GM12878 (cell line): ENCODE results near the gene SEMA3G. TPM values are rescaled to one million over a fixed set of nuclear protein-coding genes. Genes with fewer than 3 reads are reported as not detected.

Source experiments
- ATAC-seq: fragments of 200-7000 bp; cut with Tn5 transposase; 3 replicates; pipeline ENCODE4 v1.9.1; 2020; ENCODE audit warnings: mild to moderate bottlenecking, moderate library complexity
- BruUV-seq: library from RNA; stranded (reverse); fragments of 400-500 nt; replicated peaks from 2 replicates; lab custom pipeline; 2021; lab: Mats Ljungman, UMichigan
- CTCF ChIA-PET: fragments of 300-600 bp; sonication (Branson Sonifier 250); formaldehyde crosslinking; extraction: SDS; loops from one replicate; lab custom pipeline; 2021; ENCODE audit warnings: inconsistent platforms; lab: Yijun Ruan, JAX
- POLR2A ChIA-PET: fragments of 350-600 bp; formaldehyde crosslinking; extraction: SDS; loops from one replicate; lab custom pipeline; 2021; ENCODE audit warnings: inconsistent platforms; lab: Charles Lee
- RAD21 ChIA-PET: fragments of 300-600 bp; sonication (Branson Sonifier 250); formaldehyde crosslinking; loops from one replicate; lab custom pipeline; 2023; ENCODE audit warnings: antibody characterized with exemption; ENCODE audit not compliant: unreplicated experiment; lab: Charles Lee
- SMC1A ChIA-PET: fragments of 300-600 bp; sonication (Branson Sonifier 250); formaldehyde crosslinking; loops from one replicate; lab custom pipeline; 2023; ENCODE audit not compliant: unreplicated experiment, uncharacterized antibody; lab: Charles Lee
- DNase-seq: peaks from one replicate; pipeline ENCODE4 v3.0.0-alpha.2; 2011; ENCODE audit warnings: low read depth, low spot score
- FAIRE-seq: peaks from 3 replicates; lab custom pipeline; 2011; peaks lifted over from hg19 to GRCh38; lab: Jason Lieb, UNC
- H2AFZ ChIP-seq: 2 replicates; pipeline ENCODE4 v1.6.0; 2011; ENCODE audit warnings: low read depth, low read length, control low read depth; ENCODE audit not compliant: control insufficient read depth
- H3K27ac ChIP-seq: 2 replicates; pipeline ENCODE4 v1.5.1; 2011; ENCODE audit warnings: control low read depth; ENCODE audit not compliant: control insufficient read depth, insufficient read depth
- H3K27me3 ChIP-seq, 2 experiments: replicated peaks in 1 of 2; 2 replicates each; pipeline versions ENCODE4 v1.6.0 to v1.6.1; 2011; ENCODE audit warnings: low read length in 1 of 2; ENCODE audit not compliant: control insufficient read depth in 2 of 2, insufficient read depth in 2 of 2
- H3K36me3 ChIP-seq, 2 experiments: 2 replicates each; pipeline ENCODE4 v1.5.1; 2011; ENCODE audit warnings: low read length in 1 of 2; ENCODE audit not compliant: control insufficient read depth in 2 of 2, insufficient read depth in 2 of 2
- H3K4me1 ChIP-seq: 2 replicates; pipeline ENCODE4 v1.6.1; 2011; ENCODE audit warnings: mild to moderate bottlenecking, low read length, moderate library complexity, mixed read lengths; ENCODE audit not compliant: control insufficient read depth, insufficient read depth
- H3K4me2 ChIP-seq: 2 replicates; pipeline ENCODE4 v1.6.0; 2011; ENCODE audit warnings: control low read depth; ENCODE audit not compliant: control insufficient read depth, insufficient read depth
- H3K4me3 ChIP-seq: fragments of 200-600 bp; sonication (generic); 2 replicates; pipeline ENCODE4 v1.5.1; 2016
- H3K79me2 ChIP-seq: 2 replicates; pipeline ENCODE4 v1.6.0; 2011; ENCODE audit warnings: low read length; ENCODE audit not compliant: control insufficient read depth, insufficient read depth
- H3K9ac ChIP-seq: 2 replicates; pipeline ENCODE4 v1.8.0; 2011; ENCODE audit warnings: low read length, control low read depth, mixed read lengths; ENCODE audit not compliant: control insufficient read depth, insufficient read depth
- H3K9me3 ChIP-seq: replicated peaks from 3 replicates; pipeline ENCODE4 v1.5.1; 2011; ENCODE audit warnings: mild to moderate bottlenecking, low read length; ENCODE audit not compliant: control insufficient read depth, insufficient read depth
- H4K20me1 ChIP-seq: 2 replicates; pipeline ENCODE4 v1.6.0; 2011; ENCODE audit not compliant: control insufficient read depth, insufficient read depth
- BCL11A ChIP-seq: IDR thresholded peaks from 2 replicates; pipeline ENCODE4 v1.6.1; 2011; ENCODE audit warnings: low read depth, low read length
- BRCA1 ChIP-seq: IDR thresholded peaks from 2 replicates; pipeline ENCODE4 v1.6.1; 2011; ENCODE audit warnings: low read depth, low read length, improper control_type of control experiment
- ELK1 ChIP-seq: IDR thresholded peaks from 2 replicates; pipeline ENCODE4 v1.6.1; 2012; ENCODE audit warnings: low read depth, low read length, improper control_type of control experiment
- FOS ChIP-seq: IDR thresholded peaks from 3 replicates; pipeline ENCODE4 v1.6.1; 2011; ENCODE audit warnings: borderline replicate concordance; ENCODE audit not compliant: insufficient read length; ENCODE audit errors: extremely low read depth
- HCFC1 ChIP-seq: fragments of 150-350 bp; IDR thresholded peaks from 2 replicates; pipeline ENCODE4 v1.6.1; 2014; ENCODE audit warnings: low read length
- HDAC6 ChIP-seq: fragments of 200-600 bp; sonication (generic); IDR thresholded peaks from one replicate; pipeline ENCODE4 v1.8.0; 2017; ENCODE audit warnings: antibody characterized with exemption; ENCODE audit not compliant: unreplicated experiment
- LARP7 ChIP-seq: fragments of 450-650 bp; IDR thresholded peaks from 2 replicates; pipeline ENCODE4 v1.6.1; 2017; ENCODE audit warnings: mild to moderate bottlenecking
- SMC3 ChIP-seq: IDR thresholded peaks from 2 replicates; pipeline ENCODE4 v1.6.1; 2011; ENCODE audit warnings: low read length, improper control_type of control experiment, borderline replicate concordance
- ZBTB33 ChIP-seq: fragments of 450-650 bp; IDR thresholded peaks from 2 replicates; pipeline ENCODE4 v1.6.1; 2017; ENCODE audit warnings: mild to moderate bottlenecking
- ZSCAN29 ChIP-seq: fragments of 450-650 bp; IDR thresholded peaks from 2 replicates; pipeline ENCODE4 v1.6.1; 2017; ENCODE audit warnings: mild to moderate bottlenecking, moderate library complexity
- WGBS: methylation state at CpG from one replicate; pipeline ENCODE4 v1.1.6; 2016; ENCODE audit warnings: low lambda C conversion rate; ENCODE audit not compliant: insufficient replicate concordance, insufficient coverage; ENCODE audit errors: missing lambda C conversion rate; 5-methylcytosine and 5-hydroxymethylcytosine counted together
- in situ Hi-C: fragments of 300-500 bp; cut with MboI; formaldehyde crosslinking; loops from 9 replicates; pipeline ENCODE4 v1.14.3; 2018; ENCODE audit warnings: mixed read lengths
- intact Hi-C: fragments of 100-400 bp; cut with micrococcal nuclease; formaldehyde crosslinking; loops from one replicate; pipeline ENCODE4 v1.14.2; 2022; ENCODE audit not compliant: unreplicated experiment
- polyA plus RNA-seq, 11 experiments: library from polyadenylated mRNA; depleted of rRNA in 4 of 11; unstranded in 6 of 11; stranded (reverse) in 5 of 11; fragments of >200 nt; fragmentation: Nextera tagmentation in 4 of 11; fragmentation: Illumina TruSeq in 1 of 11; extraction: Ambion mirVana in 4 of 11; extraction: Trizol in 1 of 11; gene quantifications; 1 replicate in 1 of 11; 2 replicates in 10 of 11; pipeline versions ENCODE4 v1.2.1 to v1.2.3, GENCODE V29; 2011 to 2016; ENCODE audit warnings: inconsistent platforms in 2 of 11, missing spikeins in 2 of 11, low read depth in 1 of 11
- total RNA-seq, 4 experiments: library from RNA; depleted of rRNA in 3 of 4; stranded (reverse); fragments of >200 nt in 3 of 4; fragmentation: Illumina TruSeq in 1 of 4; extraction: Trizol in 1 of 4; gene quantifications; 2 replicates each; pipeline versions ENCODE4 v1.2.1 to v1.2.3, GENCODE V29; 2013 to 2021

Gene SEMA3G
- total and polyA plus RNA-seq, 10 of the 15 experiments (the other 5 are each of a cell fraction or from before 2014, with no cell fraction given): 0.03 to 0.04 TPM; not detected in 8

GRCh38 chr3:52479877-52480575 lies 35.1 kb upstream of the SEMA3G start:
- H3K9ac ChIP-seq: no peak overlapping the region
- no peaks in the 10 kb centered on the region for H3K9me3 ChIP-seq
- no peak for DNase-seq
- intact Hi-C loops: no loop called here
- FAIRE-seq: no peak
- ChIA-PET POLR2A (no interaction called here), SMC1A (no interaction called here), RAD21 (no interaction called here), CTCF (interaction anchor here (0.6 kb wide), 1 partner anchor 112 kb away, joined by 3 read pairs; no protein-coding TSS in a partner anchor)
- no peaks in the 10 kb centered on the region for H3K79me2 ChIP-seq
- no peaks in the 10 kb centered on the region for H3K4me1 ChIP-seq
- no peak for ATAC-seq
- no peak overlapping the region for H3K4me3 ChIP-seq
- WGBS: 81% methylated on average over 11 of the region's 16 CpGs
- H3K27me3 ChIP-seq: no peaks in the 10 kb centered on the region
- no TSS peak for BruUV-seq
- H3K36me3 ChIP-seq: peaks cover 26 to 41% of the 10 kb centered on the region in 2 experiments
- in situ Hi-C loops: no loop called here
- no peak overlapping the region for H3K4me2 ChIP-seq
- H3K27ac ChIP-seq: no peak overlapping the region
- TF ChIP-seq ZSCAN29 (no peak), BCL11A (no peak), ELK1 (no peak), BRCA1 (no peak), SMC3 (no peak), FOS (no peak), LARP7 (no peak), HCFC1 (no peak), ZBTB33 (no peak), HDAC6 (no peak)
- TF ChIP-seq, all 136 proteins: peak for 0
- H4K20me1 ChIP-seq: no peaks in the 10 kb centered on the region
- H2AFZ ChIP-seq: no peak overlapping the region
